Central memory CD8-positive, alpha-beta T cell (primary cell): ENCODE measurements around the gene HACD2.

Experiments used
- ATAC-seq: fragments of 150-1000 bp; cut with Tn5 transposase; replicated peaks from 2 replicates; pipeline ENCODE4 v1.10.0; 2022; ENCODE audit warnings: mild to moderate bottlenecking, moderate FRiP score, moderate number of reproducible peaks; ENCODE audit not compliant: poor library complexity, severe bottlenecking; ENCODE audit errors: extremely low read depth
- DNase-seq, 2 donors: peaks; one replicate each; pipeline ENCODE4 v3.0.0; 2021; ENCODE audit warnings: low spot score in 2 of 2
- H3K27ac Mint-ChIP-seq: one replicate; pipeline ENCODE4 v1.8.0; 2022; ENCODE audit warnings: low read depth, mild to moderate bottlenecking, moderate library complexity, mixed read lengths
- H3K27me3 Mint-ChIP-seq: one replicate; pipeline ENCODE4 v1.8.0; 2022; ENCODE audit warnings: mixed read lengths
- H3K36me3 Mint-ChIP-seq: one replicate; pipeline ENCODE4 v1.8.0; 2022; ENCODE audit warnings: mild to moderate bottlenecking, moderate library complexity, mixed read lengths; ENCODE audit not compliant: insufficient read depth
- H3K4me1 Mint-ChIP-seq: one replicate; pipeline ENCODE4 v1.8.0; 2022; ENCODE audit warnings: mixed read lengths
- H3K4me3 Mint-ChIP-seq: one replicate; pipeline ENCODE4 v1.8.0; 2022; ENCODE audit warnings: mild to moderate bottlenecking, moderate library complexity, mixed read lengths
- H3K9me3 Mint-ChIP-seq: one replicate; pipeline ENCODE4 v1.8.0; 2022; ENCODE audit warnings: mixed read lengths

The HACD2 gene

GRCh38 chr3:123584284-123584987 lies 417 bp downstream of the HACD2 start:
- peaks cover 4% of the 10 kb centered on the region for H3K4me1 Mint-ChIP-seq
- H3K27ac Mint-ChIP-seq = peak overlapping the region; percentile 19
- H3K36me3 Mint-ChIP-seq = peaks cover 22% of the 10 kb centered on the region
- H3K4me3 Mint-ChIP-seq = no peak overlapping the region
- H3K27me3 Mint-ChIP-seq = no peaks in the 10 kb centered on the region
- no peaks in the 10 kb centered on the region for H3K9me3 Mint-ChIP-seq
- DNase-seq = no peak
- peak; percentile 13 for ATAC-seq

GRCh38 chr3:123583561-123583960 lies 1.3 kb downstream of the HACD2 start:
- no peaks in the 10 kb centered on the region for H3K27me3 Mint-ChIP-seq
- ATAC-seq (no peak), DNase-seq (no peak)
- peaks cover 27% of the 10 kb centered on the region for H3K36me3 Mint-ChIP-seq
- H3K9me3 Mint-ChIP-seq = no peaks in the 10 kb centered on the region
- peak overlapping the region; percentile 19 for H3K27ac Mint-ChIP-seq
- H3K4me3 Mint-ChIP-seq = no peak overlapping the region
- peaks cover 4% of the 10 kb centered on the region for H3K4me1 Mint-ChIP-seq

- Mint-ChIP-seq H3K27me3 (no peaks in the 10 kb centered on the region), H3K36me3 (peaks cover 34% of the 10 kb centered on the region), H3K9me3 (no peaks in the 10 kb centered on the region), H3K27ac (no peak overlapping the region), H3K4me3 (no peak overlapping the region), H3K4me1 (peaks cover 4% of the 10 kb centered on the region)
- no peak for DNase-seq
- no peak for ATAC-seq
Measured at GRCh38 chr3:123582315-123582714, 2.5 kb downstream of the HACD2 start.

GRCh38 chr3:123576122-123576521 lies 8.7 kb downstream of the HACD2 start:
- H3K9me3 Mint-ChIP-seq = no peaks in the 10 kb centered on the region
- H3K4me1 Mint-ChIP-seq = peaks cover 2% of the 10 kb centered on the region
- H3K36me3 Mint-ChIP-seq = peaks cover 40% of the 10 kb centered on the region
- H3K27ac Mint-ChIP-seq = no peak overlapping the region
- no peak for ATAC-seq
- H3K27me3 Mint-ChIP-seq = no peaks in the 10 kb centered on the region
- no peak for DNase-seq
- no peak overlapping the region for H3K4me3 Mint-ChIP-seq

- Mint-ChIP-seq H3K27me3 (no peaks in the 10 kb centered on the region), H3K4me3 (no peak overlapping the region), H3K36me3 (peaks cover 15% of the 10 kb centered on the region), H3K4me1 (peaks cover 11% of the 10 kb centered on the region), H3K9me3 (no peaks in the 10 kb centered on the region), H3K27ac (no peak overlapping the region)
- no peak for DNase-seq
- ATAC-seq = no peak
Measured at GRCh38 chr3:123571973-123572365, 12.9 kb downstream of the HACD2 start.

- H3K4me1 Mint-ChIP-seq = peaks cover 11% of the 10 kb centered on the region
- ATAC-seq (no peak), DNase-seq (no peak)
- H3K27me3 Mint-ChIP-seq = no peaks in the 10 kb centered on the region
- H3K27ac Mint-ChIP-seq = peak overlapping the region; percentile 16
- peaks cover 10% of the 10 kb centered on the region for H3K36me3 Mint-ChIP-seq
- H3K4me3 Mint-ChIP-seq = no peak overlapping the region
- no peaks in the 10 kb centered on the region for H3K9me3 Mint-ChIP-seq
Measured at GRCh38 chr3:123571264-123571972, 13.4 kb downstream of the HACD2 start.

GRCh38 chr3:123568875-123569274 lies 16.0 kb downstream of the HACD2 start:
- no peaks in the 10 kb centered on the region for H3K9me3 Mint-ChIP-seq
- H3K36me3 Mint-ChIP-seq = peaks cover 6% of the 10 kb centered on the region
- peaks cover 14% of the 10 kb centered on the region for H3K4me1 Mint-ChIP-seq
- no peaks in the 10 kb centered on the region for H3K27me3 Mint-ChIP-seq
- no peak overlapping the region for H3K4me3 Mint-ChIP-seq
- H3K27ac Mint-ChIP-seq = no peak overlapping the region
- ATAC-seq = no peak
- no peak for DNase-seq

- ATAC-seq (no peak), DNase-seq (no peak)
- H3K4me1 Mint-ChIP-seq = peaks cover 17% of the 10 kb centered on the region
- H3K27ac Mint-ChIP-seq = no peak overlapping the region
- H3K36me3 Mint-ChIP-seq = peaks cover 6% of the 10 kb centered on the region
- H3K27me3 Mint-ChIP-seq = no peaks in the 10 kb centered on the region
- H3K9me3 Mint-ChIP-seq = no peaks in the 10 kb centered on the region
- no peak overlapping the region for H3K4me3 Mint-ChIP-seq
Measured at GRCh38 chr3:123568034-123568433, 16.8 kb downstream of the HACD2 start.

GRCh38 chr3:123564056-123564455 lies 20.8 kb downstream of the HACD2 start:
- Mint-ChIP-seq H3K36me3 (peaks cover 2% of the 10 kb centered on the region), H3K27ac (no peak overlapping the region), H3K4me1 (peaks cover 16% of the 10 kb centered on the region), H3K9me3 (no peaks in the 10 kb centered on the region), H3K27me3 (no peaks in the 10 kb centered on the region), H3K4me3 (no peak overlapping the region)
- DNase-seq (no peak), ATAC-seq (no peak)

- DNase-seq (no peak), ATAC-seq (no peak)
- H3K4me1 Mint-ChIP-seq = peaks cover 6% of the 10 kb centered on the region
- H3K36me3 Mint-ChIP-seq = no peaks in the 10 kb centered on the region
- H3K27ac Mint-ChIP-seq = no peak overlapping the region
- no peaks in the 10 kb centered on the region for H3K27me3 Mint-ChIP-seq
- no peaks in the 10 kb centered on the region for H3K9me3 Mint-ChIP-seq
- H3K4me3 Mint-ChIP-seq = no peak overlapping the region
Measured at GRCh38 chr3:123562547-123562946, 22.3 kb downstream of the HACD2 start.

GRCh38 chr3:123561188-123561587 lies 23.7 kb downstream of the HACD2 start:
- Mint-ChIP-seq H3K4me3 (no peak overlapping the region), H3K36me3 (peaks cover under 1% of the 10 kb centered on the region), H3K27me3 (no peaks in the 10 kb centered on the region), H3K9me3 (no peaks in the 10 kb centered on the region), H3K4me1 (peaks cover 6% of the 10 kb centered on the region), H3K27ac (no peak overlapping the region)
- ATAC-seq (no peak), DNase-seq (no peak)

GRCh38 chr3:123559040-123559861 lies 25.6 kb downstream of the HACD2 start:
- no peak for DNase-seq
- Mint-ChIP-seq H3K9me3 (no peaks in the 10 kb centered on the region), H3K36me3 (peaks cover 3% of the 10 kb centered on the region), H3K27ac (no peak overlapping the region), H3K27me3 (no peaks in the 10 kb centered on the region), H3K4me3 (no peak overlapping the region), H3K4me1 (peaks cover 6% of the 10 kb centered on the region)
- no peak for ATAC-seq
